HG03565 (cell line): ENCODE results near the gene CHD9.
"Not testable (repeated sequence)": the region's sequence is repeated elsewhere in the genome, so short reads cannot be mapped to it uniquely, and the experiment has no call there.

Source experiments
- ATAC-seq: cut with Tn5 transposase; IDR thresholded peaks from one replicate; pipeline ENCODE4 v1.9.1; 2021; ENCODE audit warnings: mild to moderate bottlenecking, moderate library complexity; ENCODE audit not compliant: unreplicated experiment

CHD9 gene

DNA sequence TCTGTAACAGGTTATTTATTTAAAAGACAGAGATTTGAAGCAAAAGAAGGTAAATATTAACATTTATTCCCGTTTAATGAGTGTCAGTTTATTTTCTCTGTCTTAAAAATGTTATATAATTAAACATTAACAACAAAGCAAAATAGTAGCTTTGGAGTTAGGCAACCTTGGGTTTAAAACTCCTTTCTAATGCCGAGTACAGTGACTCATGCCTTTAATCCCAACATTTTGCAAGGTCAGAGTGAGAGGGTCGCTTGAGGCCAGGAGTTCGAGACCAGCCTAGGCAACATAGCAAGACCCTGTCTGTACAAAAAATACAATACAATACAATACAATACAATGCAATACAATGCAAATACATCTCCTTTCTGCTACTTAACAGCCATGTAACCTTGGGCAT lies 128.7 kb downstream of the CHD9 start:
- ATAC-seq: no peak

DNA sequence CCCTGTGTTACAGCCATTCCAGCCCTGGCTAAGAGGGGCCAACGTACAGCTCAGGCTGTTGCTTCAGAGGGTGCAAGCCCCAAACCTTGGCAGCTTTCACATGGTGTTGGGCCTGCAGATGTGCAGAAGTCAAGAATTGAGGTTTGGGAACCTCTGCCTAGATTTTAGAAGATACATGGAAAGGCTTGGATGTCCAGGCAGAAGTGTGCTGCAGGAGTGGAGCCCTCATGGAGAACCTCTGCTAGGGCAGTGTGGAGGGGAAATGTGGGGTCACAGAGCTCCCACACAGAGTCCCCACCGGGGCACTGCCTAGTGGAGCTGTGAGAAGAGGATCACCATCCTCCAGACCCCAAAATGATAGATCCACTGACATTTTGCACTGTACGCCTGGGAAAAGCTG lies 130.9 kb downstream of the CHD9 start:
- ATAC-seq: not testable (repeated sequence)

DNA sequence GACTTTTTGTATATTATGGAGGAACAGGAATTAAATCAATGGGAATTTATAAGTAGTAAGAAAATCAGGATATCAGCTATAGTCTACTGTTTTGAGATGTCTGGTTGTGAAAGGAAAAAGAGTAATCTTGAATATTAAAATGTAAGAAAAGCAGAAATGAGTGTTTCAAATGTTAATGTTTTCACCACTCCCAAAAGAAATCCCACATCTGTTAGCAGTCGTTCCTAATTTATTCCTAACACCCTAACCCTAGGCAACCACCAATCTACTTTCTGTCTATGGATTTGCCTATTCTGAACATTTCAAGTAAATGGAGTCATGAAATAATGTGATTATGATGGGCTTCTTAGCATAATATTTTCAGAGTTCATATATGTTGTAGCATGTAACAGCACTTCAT lies 133.0 kb downstream of the CHD9 start:
- no peak for ATAC-seq

DNA sequence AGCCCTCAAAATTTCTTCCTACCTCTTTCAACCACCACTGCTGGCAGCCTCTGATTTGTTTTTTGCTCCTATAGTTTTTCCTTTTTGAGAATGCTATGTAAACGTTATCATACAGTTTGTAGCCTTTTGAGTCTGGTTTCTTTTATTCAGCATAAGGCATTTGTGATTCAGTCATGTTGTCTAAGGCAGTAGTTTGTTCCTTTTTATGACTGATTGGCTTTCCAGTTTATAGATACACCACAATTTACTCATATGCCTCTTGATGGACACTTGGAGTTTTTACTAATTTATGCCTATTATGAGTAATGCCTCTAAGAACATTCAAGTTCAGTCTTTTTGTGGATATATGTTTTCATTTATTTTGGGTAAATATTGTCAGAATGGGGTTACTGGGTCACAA lies 136.6 kb downstream of the CHD9 start:
- ATAC-seq: no peak

DNA sequence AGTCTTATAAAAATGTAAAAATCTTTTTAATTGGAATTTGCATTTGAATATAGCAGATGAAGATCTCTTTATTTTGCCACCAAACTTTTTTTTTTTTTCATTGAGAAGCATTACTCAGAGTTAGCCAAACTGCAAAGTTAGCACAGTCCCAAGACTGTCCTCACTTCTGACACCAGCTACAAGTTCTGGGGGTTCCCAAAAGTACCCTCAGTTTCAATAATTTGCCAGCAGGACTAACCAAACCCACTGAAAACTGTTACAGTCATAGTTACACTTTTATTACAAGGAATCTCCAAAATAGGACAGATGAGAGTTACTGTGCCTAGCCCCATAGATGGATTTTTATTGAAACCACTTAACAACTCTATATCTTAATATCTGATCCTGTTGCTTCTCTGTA lies 144.1 kb downstream of the CHD9 start:
- no peak for ATAC-seq

DNA sequence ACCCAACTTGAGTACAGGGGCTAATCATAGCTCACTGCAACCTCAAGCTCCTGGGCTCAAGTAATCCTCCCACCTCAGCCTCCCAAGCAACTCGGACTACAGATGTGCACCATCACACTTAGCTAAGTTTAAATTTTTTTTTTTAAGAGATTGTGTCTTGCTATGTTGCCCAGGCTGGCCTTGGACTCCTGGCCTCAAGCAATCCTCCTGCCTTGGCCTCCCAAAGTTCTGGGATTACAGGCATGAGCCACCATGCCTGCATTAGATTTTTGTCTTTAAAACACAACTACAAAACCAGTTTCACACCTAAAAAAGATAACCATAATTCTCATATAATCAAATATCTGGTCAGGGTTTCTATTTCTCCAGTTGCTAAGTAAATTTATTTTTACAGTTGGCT lies 147.1 kb downstream of the CHD9 start:
- ATAC-seq: no peak

DNA sequence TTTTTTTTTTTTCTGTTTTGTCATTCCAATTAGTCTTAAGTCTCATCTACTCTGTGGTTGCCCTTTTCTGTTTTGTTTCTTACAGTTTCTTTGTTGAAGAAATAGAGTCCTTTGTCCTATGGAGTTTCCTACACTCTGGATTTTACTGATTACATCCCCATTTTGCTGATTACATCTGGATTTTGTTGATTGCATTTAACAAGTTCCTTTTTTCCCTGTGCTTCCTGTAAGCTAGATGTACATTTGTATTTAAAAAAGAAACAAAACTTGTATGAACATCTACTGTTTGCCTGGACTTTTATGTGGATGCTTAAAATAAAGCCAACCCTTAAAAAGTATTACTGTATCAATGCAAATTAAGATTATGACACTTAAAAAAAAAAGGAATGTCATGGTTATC lies 147.6 kb downstream of the CHD9 start:
- ATAC-seq: no peak

DNA sequence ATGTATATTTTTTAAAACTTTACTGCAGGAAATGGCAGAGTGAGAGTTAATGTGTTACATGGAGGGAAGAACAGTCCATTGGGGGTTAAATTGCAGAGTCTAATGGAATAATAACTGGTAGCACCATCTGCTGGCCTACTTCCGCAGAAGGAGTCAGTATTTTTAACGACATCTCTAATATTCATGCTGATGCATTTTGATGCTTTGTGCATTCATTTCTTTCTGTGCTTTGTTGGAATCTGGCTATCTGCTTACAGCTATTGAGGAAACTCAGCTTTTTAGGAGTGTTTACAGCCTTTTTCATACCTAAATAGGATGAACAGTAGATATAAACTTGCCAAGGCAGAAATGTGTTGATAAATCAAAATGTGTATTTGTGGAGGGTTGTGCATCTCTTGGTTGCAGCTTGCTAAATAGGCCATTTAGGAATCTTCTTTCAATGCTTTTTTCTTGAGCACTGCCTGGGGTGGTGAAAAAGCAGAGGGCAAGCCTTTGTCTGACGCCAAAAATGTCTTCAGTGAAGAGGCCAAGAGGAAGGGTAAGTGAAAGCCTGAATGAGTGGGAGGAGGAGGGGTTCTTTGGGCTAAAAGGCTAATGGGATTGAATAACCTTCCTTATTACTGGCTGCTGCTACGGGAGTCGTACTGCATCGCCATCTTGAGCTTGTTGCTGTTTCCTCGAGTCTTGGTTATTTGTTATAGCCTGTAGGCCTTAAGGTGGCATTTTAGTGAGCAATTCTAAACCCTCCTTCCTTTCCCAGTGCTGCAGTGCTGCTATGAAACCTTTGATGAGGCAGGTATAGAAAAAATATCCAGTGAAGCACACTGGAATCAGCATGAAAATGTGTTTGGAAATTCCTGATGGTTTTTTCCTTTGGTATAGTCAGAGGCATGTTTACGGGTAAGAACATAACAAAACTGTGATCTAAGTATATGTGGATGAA lies 153.3 kb downstream of the CHD9 start:
- ATAC-seq: peak; percentile 72

DNA sequence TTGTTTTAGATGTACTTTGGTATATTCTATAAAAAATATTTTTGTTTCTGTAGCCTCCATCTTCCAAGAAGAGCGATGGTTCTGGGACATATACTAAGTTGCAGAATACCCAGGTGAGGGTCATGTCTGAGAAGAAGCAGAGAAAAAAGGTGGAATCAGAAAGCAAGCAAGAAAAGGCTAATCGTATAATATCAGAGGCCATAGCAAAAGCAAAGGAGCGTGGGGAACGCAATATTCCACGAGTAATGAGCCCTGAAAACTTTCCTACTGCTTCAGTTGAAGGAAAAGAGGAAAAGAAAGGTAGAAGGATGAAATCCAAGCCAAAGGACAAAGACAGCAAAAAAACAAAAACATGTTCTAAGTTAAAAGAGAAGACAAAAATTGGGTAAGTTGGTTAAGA lies 154.6 kb downstream of the CHD9 start:
- ATAC-seq: no peak

DNA sequence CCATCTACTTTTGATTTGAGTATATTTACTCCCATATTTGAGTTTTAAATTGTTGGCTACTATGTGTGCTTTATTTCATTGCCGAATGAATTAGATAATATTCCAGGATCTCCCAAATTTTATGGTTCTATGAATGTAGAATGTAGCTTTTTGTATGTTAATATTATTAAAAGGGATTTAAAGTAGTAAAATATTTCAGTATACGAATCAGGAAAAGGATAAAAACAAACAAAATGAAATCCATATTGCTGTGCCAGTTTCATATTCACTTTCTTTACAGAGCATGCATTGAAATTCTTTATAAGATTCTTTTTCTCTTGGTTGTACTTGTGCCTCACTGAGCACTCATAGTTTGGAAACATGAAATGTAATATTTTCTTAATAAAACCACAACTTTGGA lies 155.1 kb downstream of the CHD9 start:
- no peak for ATAC-seq

DNA sequence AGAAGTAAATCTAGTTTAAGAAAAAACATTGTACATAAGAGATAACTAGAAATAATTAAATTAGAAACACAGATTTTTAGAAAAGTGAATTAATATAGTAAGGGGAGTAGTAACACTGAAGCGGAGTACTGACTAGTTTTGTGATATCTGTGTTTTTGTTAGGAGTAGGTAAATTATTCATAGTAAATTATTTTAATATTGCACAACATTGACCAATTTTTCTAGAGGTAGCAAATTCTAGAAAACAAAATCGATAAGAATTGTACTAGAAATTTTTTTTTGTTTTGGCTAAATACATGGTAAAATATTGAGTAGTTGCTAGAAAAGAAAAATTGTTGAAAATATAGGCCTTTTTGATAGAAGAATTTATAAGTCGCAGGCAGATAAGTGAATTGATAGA lies 156.5 kb downstream of the CHD9 start:
- no peak for ATAC-seq

DNA sequence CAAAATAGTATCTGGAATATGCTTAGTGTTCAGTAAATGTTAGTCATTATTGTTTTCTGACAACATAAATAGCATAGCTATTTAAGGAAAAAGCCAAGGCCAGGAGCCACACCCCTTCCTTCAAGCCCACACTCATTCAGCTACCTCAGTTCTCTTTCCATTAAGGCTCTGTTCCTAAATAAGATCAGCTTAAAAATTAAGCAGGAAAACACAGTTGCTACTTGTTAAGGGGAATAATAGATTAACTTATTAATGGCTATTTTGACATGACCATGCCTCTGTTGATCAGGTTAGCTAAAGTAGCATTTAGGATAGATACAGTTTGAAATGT lies 158.1 kb downstream of the CHD9 start:
- no peak for ATAC-seq

DNA sequence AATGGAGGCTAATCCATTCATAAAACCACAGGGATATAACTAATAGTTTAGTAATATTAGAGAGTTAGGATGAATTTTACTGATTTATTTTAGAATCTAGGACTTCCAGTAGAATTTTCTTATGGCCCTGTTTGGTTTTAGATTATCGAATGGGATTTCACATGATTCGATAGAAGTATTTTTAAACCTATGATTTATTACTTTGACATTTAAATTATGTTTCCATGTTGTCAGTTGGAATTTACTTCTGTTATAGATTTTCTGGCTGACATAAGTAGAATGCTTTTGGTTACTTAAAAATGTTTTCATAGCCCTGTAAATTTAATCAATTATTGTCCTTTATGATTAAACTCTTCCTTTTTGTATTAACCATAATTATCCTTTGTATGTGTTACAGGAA lies 158.8 kb downstream of the CHD9 start:
- no peak for ATAC-seq

DNA sequence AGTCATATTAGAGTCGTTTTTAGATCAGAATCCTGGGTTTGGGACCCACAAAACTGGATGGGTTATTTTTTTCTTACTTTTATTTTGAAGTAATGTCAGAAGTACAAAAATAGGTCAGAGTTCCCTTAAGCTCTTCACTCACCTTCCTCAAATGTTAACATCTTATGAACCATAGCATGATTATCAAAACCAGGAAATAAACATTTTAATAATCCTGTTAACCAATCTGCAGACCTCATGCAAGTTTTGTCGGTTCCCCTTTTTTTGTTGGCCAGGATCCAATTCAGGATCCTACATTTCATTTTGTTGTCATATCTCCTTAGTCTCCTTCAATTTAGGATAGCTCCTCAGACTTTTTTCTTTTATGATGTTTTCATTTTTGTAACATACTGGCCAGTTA lies 162.0 kb downstream of the CHD9 start:
- ATAC-seq: no peak

DNA sequence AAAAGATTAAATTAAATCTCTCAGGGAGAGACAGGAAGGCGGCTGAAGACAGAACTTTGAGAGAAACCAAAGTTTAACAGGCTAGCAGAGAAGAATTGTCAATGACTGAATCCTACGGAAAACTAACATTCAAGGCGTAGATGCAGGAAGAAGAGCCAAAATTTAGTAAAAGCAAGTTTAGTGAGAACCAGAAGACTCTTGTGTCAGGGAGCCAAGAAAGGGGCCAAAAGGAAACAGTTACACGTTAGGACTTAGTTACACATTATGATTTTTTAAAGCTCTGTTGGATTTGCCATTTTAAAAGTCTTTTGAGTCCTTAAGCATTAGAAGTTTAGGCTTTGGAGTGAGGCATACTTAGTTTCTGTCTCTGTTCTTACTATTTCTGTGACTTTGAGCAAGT lies 164.6 kb downstream of the CHD9 start:
- ATAC-seq: no peak

DNA sequence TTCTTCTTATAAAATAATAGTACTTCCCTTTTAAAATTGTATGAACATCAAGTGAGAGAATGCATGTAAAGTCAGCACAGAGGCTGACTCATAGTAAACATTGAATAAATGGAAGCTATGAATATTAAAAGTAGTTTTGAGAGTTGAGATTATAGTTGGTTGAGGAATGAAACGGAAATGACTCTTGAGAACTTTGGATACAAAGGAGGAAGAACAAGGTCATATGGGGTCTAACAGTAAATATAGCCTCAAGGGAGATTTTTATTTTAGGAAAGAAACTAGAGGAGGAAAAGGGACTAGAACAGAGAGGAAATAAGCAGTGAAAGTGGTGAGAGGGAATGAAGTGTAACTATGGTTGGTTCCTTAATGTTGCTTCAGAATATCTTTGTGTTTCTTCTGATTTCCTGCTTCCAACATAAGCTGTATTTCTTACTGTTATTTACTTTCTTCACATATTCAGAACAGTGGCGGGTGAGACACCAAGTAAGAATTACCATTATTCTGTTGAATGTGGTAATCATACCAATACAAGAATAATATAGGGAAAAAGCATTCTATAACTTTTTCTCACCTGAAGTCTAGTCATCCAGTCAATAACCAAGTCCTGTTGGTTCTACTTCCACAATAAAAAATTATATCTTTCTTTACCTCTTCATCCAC lies 165.1 kb downstream of the CHD9 start:
- no peak for ATAC-seq

DNA sequence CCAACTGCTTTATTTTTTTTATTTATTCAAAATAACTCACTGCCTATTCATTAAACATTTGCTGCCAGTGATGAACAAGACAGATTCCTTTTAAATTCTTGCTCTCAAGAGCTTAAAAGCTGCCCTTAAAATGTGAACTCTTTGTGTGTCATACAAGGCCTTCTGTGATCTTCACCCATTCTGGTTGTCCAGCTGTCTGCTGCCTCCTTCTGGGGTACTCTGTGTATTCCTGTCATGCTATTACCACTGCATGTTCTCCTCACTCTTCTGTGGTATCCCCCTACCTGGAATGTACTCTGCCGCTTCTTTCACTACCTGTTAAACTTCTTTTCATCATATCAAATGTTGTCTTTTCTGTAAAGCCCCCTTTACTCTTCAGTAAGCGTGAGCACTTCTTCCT lies 165.8 kb downstream of the CHD9 start:
- peak; percentile 41 for ATAC-seq

DNA sequence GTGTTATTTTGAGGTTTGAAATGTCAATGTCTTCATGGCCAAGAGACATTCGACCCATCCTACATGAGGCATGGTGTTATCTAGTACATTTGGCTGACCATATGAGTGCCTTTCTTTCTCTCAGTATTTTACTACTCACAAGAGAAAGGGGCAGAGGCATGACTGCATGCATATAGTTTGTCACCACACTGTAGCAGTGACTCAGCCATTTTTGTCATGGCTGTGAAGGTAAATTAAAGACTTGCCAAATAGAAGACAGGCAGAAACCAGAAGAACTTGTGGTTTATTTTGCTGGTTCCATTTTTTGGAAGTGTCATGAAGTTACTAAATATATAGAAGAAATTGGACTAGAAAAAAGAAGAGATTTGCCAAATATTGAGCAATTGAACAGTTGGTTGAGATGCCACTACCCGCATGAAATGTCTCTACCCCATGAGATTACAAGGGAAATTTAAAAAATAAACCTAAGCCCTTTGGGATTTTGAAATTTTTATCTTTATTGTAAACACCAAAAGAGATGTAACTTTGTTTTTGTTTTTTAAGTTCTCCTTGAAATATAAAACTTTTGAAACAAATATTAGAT lies 170.3 kb downstream of the CHD9 start:
- no peak for ATAC-seq

DNA sequence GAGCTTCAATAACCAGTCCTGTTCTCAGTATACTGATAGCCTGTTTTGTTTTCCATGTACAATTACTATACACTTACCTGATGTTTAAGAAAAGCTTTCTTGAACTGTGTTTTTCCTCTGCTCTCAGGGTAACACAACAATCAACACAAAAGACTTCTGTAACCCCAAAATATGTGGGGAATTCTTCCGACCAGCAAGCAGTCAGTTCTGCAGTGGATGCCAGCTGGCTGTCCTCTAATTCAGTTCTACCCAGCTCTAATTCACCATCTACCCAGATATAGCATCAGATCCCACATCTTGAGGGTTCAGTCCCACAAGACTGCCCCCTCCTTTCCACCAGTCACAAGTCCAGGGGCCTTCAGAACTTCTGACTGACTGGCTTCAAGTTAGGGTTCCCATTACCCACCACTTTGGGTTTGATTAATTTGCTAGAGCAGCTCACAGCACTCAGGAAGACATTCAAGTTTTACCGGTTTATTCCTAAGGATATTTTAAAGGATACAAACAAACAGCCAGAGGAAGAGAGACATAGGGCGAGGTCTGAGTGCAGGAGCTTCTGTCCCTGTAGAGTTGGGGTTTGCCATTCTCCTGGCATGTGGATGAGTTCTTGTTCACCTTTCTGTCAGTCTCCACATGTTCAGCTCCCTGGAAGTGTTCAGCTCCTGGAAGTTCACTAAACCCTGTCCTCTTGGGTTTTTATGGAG lies 178.2 kb downstream of the CHD9 start:
- ATAC-seq: no peak

DNA sequence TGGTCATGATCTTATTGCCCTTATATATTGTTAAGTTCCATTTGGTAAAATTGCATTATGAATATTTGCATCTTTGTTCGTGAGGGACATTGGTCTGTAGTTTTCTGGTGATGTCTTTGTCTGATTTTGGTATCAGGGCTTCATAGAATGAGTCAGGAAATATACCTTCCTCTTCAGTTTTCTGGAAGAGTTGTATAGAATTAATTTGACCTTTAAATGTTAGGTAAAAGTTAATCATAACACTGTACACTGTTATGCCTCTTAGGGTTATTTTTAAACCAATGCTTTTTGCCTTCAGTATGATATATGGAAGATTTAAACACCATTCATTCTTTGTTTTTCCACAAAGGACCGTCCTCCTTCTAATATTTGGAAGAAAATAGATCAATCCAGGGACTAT lies 180.0 kb downstream of the CHD9 start:
- ATAC-seq: no peak

DNA sequence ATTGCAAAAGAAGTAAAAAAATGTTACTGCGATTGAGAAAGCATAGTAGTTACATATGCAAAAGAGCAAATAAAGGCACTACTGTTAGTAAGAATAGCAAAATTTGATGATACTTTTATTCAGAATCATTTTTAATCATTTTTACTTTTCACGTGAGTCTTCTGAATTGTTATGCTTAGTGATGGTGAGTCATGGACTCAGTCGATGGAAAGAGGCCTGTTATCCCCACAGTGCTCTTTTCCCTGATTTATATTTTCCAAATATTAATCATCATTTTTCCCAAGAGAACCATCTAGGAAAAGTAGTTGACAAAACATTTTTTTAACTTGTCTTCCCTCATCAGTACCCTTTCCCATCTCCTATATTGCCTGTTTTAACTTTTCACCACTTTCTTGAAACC lies 181.1 kb downstream of the CHD9 start:
- no peak for ATAC-seq

DNA sequence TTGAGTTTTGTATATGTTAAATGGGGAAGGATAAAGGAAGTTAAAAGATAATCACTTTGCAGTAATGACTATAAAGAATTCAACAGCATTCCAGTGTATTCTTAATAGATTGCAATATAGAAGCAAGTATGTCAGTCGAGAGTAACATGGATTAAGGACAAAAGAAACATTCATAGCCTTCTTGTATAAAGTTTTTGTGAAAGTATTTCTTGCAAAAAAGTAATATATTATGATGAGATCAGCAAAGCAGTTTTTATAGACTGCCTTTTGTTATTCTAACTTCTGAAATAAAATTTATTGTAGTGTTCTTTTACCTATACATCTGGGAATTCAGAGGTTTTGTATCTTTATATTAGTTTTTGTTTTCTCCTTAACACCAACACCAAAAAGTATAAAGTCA lies 194.5 kb downstream of the CHD9 start:
- ATAC-seq: no peak
